ENCODE measurements around the gene CEACAM5. TPM values are rescaled to one million over a fixed set of nuclear protein-coding genes. Genes with fewer than 3 reads are reported as not detected.

CEACAM5 gene
- total and polyA plus RNA-seq, 2 of the 4 experiments (the other 2 are of a cell fraction): not detected

DNA sequence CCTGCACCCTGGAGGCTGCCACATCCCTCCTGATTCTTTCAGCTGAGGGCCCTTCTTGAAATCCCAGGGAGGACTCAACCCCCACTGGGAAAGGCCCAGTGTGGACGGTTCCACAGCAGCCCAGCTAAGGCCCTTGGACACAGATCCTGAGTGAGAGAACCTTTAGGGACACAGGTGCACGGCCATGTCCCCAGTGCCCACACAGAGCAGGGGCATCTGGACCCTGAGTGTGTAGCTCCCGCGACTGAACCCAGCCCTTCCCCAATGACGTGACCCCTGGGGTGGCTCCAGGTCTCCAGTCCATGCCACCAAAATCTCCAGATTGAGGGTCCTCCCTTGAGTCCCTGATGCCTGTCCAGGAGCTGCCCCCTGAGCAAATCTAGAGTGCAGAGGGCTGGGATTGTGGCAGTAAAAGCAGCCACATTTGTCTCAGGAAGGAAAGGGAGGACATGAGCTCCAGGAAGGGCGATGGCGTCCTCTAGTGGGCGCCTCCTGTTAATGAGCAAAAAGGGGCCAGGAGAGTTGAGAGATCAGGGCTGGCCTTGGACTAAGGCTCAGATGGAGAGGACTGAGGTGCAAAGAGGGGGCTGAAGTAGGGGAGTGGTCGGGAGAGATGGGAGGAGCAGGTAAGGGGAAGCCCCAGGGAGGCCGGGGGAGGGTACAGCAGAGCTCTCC, 6.9 kb upstream of the CEACAM5 start:
- Histone ChIP-seq H4K5ac (ENCODE audit: low read depth, low read length) (no peak overlapping the region), H3K4me1 (ENCODE audit: control insufficient read depth, insufficient read depth, low read length) (no peaks in the 10 kb centered on the region), H3K9me3 (ENCODE audit: control insufficient read depth, insufficient read depth, low read length) (no peaks in the 10 kb centered on the region), H3K4me3 (ENCODE audit: insufficient read depth, low read depth, low read length) (no peak overlapping the region), H2BK20ac (ENCODE audit: low read depth, low read length) (no peak overlapping the region), H3K18ac (ENCODE audit: low read depth, low read length) (no peak overlapping the region), H3K56ac (ENCODE audit: extremely low read depth, insufficient read depth, low read length) (no peak overlapping the region), H3K9me1 (ENCODE audit: insufficient read depth, low read length) (no peaks in the 10 kb centered on the region), H3K27ac (ENCODE audit: insufficient read depth, low read length) (no peak overlapping the region), H3K4me2 (ENCODE audit: low read depth, low read length) (no peak overlapping the region), H2AK9ac (replicated peaks; ENCODE audit: low read depth, low read length, poor library complexity) (no peak overlapping the region), H3K14ac (replicated peaks; ENCODE audit: low read depth, low read length) (no peak overlapping the region), H2AFZ (replicated peaks; ENCODE audit: low read length, poor library complexity) (no peak overlapping the region), H4K20me1 (ENCODE audit: insufficient read depth, low read length) (no peaks in the 10 kb centered on the region), H3K79me1 (ENCODE audit: low read depth in 1 of 2, low read length in 2 of 2) (no peaks in the 10 kb centered on the region), H3K36me3 (ENCODE audit: control insufficient read depth, insufficient read depth, low read length) (no peaks in the 10 kb centered on the region), H2BK120ac (ENCODE audit: low read depth, low read length) (no peak overlapping the region), H3K4ac (ENCODE audit: low read depth, low read length) (no peak overlapping the region), H2BK5ac (ENCODE audit: low read depth, low read length, poor library complexity, severe bottlenecking) (no peak overlapping the region), H3K9ac (ENCODE audit: low read depth, low read length) (no peak overlapping the region), H4K91ac (ENCODE audit: insufficient read depth, low read depth, low read length) (no peak overlapping the region), H3K23ac (ENCODE audit: low read depth, low read length) (no peak overlapping the region), H2BK15ac (ENCODE audit: low read depth, low read length) (no peak overlapping the region), H3K27me3 (ENCODE audit: control insufficient read depth, insufficient read depth, low read length) (no peaks in the 10 kb centered on the region), H2AK5ac (ENCODE audit: low read depth, low read length) (no peak overlapping the region), H4K8ac (ENCODE audit: low read depth in 2 of 2, low read length in 2 of 2) (no peak overlapping the region)
- POLR2A ChIA-PET (ENCODE audit: unreplicated experiment): no interaction called here
- in situ Hi-C loops (cut with MboI; ENCODE audit: low sequenced_read_pairs) (no loop called here), intact Hi-C loops (cut with micrococcal nuclease) (no loop called here), dilution Hi-C loops (cut with HindIII; ENCODE audit: low sequenced_read_pairs, unreplicated experiment) (no loop called here)
- no peak for ATAC-seq (ENCODE audit: low read depth)
- DNase-seq: no peak
- CTCF ChIA-PET: no interaction called here
- BruUV-seq (replicated peaks): no TSS peak
- WGBS, 2 experiments (ENCODE audit: extremely low coverage in 2 of 2, insufficient read length in 1 of 2): 38% methylated on average over 7 of the region's 10 CpGs; no CpG with 5 or more reads in 1 of the 2 experiments
- no peak for TF ChIP-seq CEBPB (IDR thresholded peaks at IDR 0.05; ENCODE audit: low read depth, low read length)
- TF ChIP-seq, protein P1, sequence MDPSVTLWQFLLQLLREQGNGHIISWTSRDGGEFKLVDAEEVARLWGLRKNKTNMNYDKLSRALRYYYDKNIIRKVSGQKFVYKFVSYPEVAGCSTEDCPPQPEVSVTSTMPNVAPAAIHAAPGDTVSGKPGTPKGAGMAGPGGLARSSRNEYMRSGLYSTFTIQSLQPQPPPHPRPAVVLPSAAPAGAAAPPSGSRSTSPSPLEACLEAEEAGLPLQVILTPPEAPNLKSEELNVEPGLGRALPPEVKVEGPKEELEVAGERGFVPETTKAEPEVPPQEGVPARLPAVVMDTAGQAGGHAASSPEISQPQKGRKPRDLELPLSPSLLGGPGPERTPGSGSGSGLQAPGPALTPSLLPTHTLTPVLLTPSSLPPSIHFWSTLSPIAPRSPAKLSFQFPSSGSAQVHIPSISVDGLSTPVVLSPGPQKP (IDR thresholded peaks at IDR 0.05; ENCODE audit: borderline replicate concordance, low read depth, low read length): no peak
- no peak for TF ChIP-seq RCOR1 (IDR thresholded peaks at IDR 0.05; ENCODE audit: insufficient replicate concordance, low read length)
- no peak for TF ChIP-seq USF2 (IDR thresholded peaks at IDR 0.05; ENCODE audit: low read depth, low read length)

Data from IMR-90 (cell line).